GM19452 (cell line): ENCODE data around the gene MBD3L2.
"Not testable (repeated sequence)": the region's sequence is repeated elsewhere in the genome, so short reads cannot be mapped to it uniquely, and the experiment has no call there.

ENCODE experiments used
- ATAC-seq: cut with Tn5 transposase; IDR thresholded peaks from one replicate; pipeline ENCODE4 v1.9.1; 2021; ENCODE audit not compliant: unreplicated experiment

Gene MBD3L2

DNA sequence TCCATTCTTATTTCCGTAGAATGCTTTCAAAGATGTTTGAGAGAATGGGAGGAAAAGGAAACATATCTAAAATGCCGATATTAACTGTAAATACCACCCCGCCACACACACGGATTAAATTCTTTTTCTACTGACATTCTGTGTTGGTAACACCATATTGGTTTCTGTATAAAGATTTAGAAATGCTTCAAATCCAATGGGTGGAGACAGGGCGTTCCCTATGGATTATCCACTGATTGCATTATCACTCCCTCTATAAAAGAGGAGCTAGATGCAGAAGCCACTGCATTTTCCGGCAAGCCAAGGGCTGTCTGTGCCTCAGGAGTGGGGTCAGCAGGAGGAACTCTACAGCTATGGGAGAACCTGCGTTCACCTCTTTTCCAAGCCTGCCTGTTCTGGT, at the start of gene MBD3L2:
Gene MBD3L2, plus strand, starts transcription at position 301 of the 400 bp plus-strand sequence. Its CDS starts 53 bp downstream, at position 354.
- ATAC-seq = not testable (repeated sequence)

DNA sequence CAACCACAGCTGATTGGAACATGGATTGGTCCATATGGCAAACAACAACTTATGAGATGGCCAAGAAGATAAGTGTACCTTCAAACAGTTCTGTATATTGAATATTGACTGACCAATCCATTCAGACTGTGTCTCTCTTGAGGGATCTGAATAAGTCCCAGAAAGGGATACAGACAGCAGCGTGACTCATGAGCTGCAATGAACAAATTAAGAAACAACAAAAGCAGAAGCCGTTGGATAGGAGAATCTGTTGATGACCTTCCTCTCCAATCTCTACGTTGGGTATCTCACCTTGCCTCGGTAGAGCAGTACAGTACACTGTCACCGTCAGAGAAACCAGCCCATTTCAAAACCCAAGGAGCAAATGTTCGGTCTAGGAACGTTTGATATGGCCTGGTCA, 49.2 kb upstream of the MBD3L2 start:
- ATAC-seq = no peak

DNA sequence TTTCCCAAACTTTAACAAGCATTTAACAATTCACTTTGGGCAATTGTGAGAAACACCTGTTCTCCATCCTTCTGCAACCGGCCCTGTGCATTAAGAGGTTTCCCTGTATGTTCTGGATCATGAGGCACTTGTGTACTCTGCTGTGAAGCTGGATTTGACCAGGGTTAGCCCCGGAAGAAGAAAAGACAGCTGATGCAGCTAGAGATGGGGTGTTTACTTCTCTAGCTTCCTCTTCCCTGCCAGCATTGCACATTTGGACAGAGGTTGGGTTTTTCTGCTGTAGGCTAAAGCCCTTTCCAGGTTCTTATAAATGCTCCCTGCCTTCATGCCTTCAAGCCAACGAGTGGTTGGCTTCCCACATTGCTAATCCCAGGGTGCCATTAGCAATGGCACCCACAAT, 48.8 kb upstream of the MBD3L2 start:
- no peak for ATAC-seq

GRCh38 chr19:7000816-7001215, 48.3 kb upstream of the MBD3L2 start:
- ATAC-seq = no peak

DNA sequence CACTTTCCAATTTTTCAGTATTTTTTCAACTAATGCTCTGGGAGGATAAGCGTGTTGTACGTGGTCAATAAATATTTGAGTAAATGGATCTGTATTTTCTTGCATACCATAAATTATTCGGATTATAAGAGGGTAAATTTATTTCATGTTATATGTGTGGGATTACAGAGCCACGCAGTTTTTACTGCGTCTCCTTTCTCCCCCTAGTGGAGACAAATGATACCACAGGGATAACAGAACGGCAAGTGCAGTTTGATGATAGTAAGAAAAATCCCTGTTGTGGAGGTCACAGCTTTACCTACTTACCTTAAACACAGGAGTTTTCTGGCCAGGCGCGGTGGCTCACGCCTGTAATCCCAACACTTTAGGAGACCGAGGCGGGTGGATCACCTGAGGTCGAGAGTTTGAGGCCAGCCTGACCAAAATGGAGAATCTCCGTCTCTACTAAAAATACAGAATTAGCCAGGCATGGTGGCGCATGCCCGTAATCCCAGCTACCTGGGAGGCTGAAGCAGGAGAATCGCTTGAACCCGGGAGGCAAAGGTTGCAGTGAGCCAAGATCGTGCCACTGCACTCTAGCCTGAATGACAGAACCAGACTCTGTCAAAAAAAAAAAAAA, 44.7 kb upstream of the MBD3L2 start:
- ATAC-seq = no peak

- no peak for ATAC-seq
Measured at GRCh38 chr19:7006135-7006704, 42.9 kb upstream of the MBD3L2 start.

GRCh38 chr19:7007859-7008258, 41.3 kb upstream of the MBD3L2 start:
- ATAC-seq = no peak

- no peak for ATAC-seq
Measured at GRCh38 chr19:7010722-7011593, 38.2 kb upstream of the MBD3L2 start.

- no peak for ATAC-seq
Measured at GRCh38 chr19:7013678-7014077, 35.4 kb upstream of the MBD3L2 start.

DNA sequence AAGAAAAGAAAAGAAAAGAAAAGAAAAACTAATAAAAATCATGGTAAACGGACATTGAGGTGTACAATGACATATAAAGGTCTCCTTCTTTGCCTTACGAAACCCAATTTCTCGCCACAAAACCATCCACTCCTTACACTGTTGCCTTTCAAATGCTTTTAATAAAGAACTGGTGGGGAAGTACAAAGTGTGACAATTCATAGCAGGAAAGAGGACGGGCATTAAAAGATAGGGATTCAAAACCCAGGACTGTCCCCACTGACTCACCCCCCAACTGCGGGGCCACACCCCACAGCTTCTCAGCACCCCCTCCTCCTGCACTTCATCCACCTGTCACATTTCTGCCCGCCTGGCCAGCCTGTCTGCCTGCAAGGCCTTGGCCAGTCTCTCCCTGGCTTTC, 30.3 kb upstream of the MBD3L2 start:
- no peak for ATAC-seq

- ATAC-seq = not testable (repeated sequence)
Measured at GRCh38 chr19:7021331-7021730, 27.8 kb upstream of the MBD3L2 start, which contains the start of gene MBD3L2B. Gene MBD3L2B (minus strand): TSS chr19:7021431. CDS start chr19:7021397, 34 bp downstream.

GRCh38 chr19:7028790-7029189, 20.3 kb upstream of the MBD3L2 start:
- not testable (repeated sequence) for ATAC-seq

GRCh38 chr19:7030278-7030677, 18.8 kb upstream of the MBD3L2 start, which contains the start of gene MBD3L5:
Gene MBD3L5 (plus strand): TSS chr19:7030578. CDS start chr19:7030612, 34 bp downstream.
- not testable (repeated sequence) for ATAC-seq

DNA sequence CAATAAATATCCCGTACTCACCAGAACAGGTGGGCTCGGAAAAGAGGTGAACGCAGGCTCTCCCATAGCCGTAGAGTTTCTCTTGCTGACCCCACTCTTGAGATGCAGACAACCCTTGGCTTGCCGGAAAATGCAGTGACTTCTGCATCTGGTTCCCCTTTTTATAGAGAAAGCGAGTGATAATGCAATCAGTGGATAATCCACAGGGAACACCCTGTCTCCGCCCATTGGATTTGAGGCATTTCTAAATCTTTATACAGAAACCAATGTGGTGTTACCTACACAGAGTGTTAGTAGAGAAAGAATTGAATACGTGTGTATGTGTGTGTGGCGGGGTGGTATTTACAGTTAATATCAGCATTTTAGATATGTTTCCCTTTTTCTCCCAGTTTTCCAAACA, 9.0 kb upstream of the MBD3L2 start, which contains the start of gene MBD3L4:
Gene MBD3L4, minus strand, starts transcription at position 101 of the 400 bp plus-strand sequence. Its CDS starts 35 bp downstream, at position 66.
- ATAC-seq = not testable (repeated sequence)

DNA sequence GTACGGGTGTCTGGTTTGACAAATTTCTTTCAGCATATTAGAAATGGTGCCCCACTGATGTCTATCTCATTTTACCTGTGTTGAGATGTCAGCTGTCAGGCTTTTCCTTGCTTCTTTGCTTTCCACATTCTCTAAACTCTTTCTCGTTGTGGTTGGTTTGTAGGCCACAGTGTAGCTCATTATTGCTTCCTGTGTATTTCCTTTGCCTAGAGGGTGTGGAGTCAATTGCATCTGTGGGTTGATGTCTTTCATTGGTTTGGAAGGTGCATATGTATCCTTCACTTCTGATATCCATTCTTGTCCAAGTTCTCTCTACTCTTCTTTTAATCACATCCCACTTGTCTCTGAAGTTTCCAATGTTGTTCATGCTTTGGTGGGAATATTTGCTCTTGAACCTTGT, 7.6 kb upstream of the MBD3L2 start:
- ATAC-seq = not testable (repeated sequence)

GRCh38 chr19:7051421-7051820, 2.3 kb downstream of the MBD3L2 start:
- ATAC-seq = not testable (repeated sequence)

GRCh38 chr19:7052896-7053295, 3.8 kb downstream of the MBD3L2 start:
- not testable (repeated sequence) for ATAC-seq

- not testable (repeated sequence) for ATAC-seq
Measured at GRCh38 chr19:7054635-7055368, 5.7 kb downstream of the MBD3L2 start.

DNA sequence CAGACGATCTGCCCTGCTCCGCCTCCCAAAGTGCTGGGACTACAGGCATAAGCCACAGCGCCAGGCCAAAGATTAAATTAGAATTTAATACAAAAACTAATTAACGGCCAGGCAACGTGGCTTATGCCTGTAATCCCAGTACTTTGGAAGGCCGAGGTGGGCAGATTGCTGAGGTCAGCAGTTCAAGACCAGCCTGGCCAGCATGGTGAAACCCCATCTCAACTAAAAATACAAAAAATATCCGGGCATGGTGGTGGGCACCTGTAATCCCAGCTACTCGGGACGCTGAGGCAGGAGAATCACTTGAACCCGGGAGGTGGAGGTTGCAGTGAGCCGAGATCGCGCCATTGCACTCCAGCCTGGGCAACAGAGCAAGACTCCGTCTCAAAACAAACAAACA, 6.6 kb downstream of the MBD3L2 start:
- ATAC-seq = not testable (repeated sequence)

DNA sequence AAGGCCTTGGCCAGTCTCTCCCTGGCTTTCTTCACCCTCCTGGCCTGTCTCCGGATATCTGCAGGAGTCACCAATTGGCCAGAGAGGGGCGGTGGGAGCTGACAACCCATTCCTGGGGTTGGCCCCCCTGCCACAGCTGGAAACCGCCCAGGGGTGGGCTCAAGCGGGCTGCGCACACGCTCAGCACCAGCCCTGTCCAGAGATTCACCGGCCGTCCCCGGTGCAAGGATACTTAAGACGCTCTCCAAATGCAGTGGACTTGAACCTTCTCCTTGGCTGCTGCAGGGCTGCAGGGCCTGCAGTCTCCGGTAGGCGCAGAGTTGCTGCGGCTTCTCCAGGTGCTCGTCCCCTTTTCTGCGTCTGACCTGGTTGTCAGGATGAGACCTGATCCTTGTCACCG, 7.2 kb downstream of the MBD3L2 start:
- not testable (repeated sequence) for ATAC-seq

- not testable (repeated sequence) for ATAC-seq
Measured at GRCh38 chr19:7058576-7058975, 9.5 kb downstream of the MBD3L2 start, which contains the start of gene MBD3L3. Gene MBD3L3 (minus strand): TSS chr19:7058676. CDS start chr19:7058605, 71 bp downstream.
